ENCODE data around the gene PWWP2B.

Gene PWWP2B

DNA sequence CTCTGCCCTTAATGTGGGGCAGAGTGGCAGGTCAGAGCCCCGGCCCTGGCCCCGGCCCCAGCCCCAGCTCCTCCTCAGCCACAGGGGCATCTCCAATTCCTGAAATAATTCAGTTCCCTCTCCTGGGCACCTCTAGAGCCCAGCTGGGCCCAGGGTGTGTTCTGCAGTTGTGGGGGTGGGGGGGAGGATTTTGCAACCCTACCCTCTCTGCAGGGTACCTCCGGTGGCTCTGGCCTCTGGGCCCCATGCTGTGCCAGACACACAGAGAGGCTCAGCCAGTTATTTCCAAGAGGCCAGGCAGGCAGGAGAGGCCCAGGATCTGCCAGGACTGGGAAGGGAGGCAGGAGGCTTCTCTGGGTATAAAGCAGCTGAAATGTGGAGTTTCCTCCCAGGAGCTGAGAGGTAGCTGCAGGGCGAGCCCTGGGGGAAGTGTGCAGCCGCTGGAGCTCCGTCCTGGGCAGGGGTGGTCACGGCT lies 47.9 kb downstream of the PWWP2B start:
- Histone ChIP-seq H3K4me1 (ENCODE audit: insufficient read depth, low read length, poor library complexity, severe bottlenecking) (peaks cover 77% of the 10 kb centered on the region), H3K4me3 (ENCODE audit: low read length, poor library complexity, severe bottlenecking) (no peak overlapping the region), H3K27me3 (ENCODE audit: insufficient read depth, low read length, poor library complexity, severe bottlenecking) (no peaks in the 10 kb centered on the region), H2AFZ (ENCODE audit: low read length) (no peak overlapping the region), H3K9me3 (ENCODE audit: insufficient read depth, low read depth, low read length) (no peaks in the 10 kb centered on the region), H3K9ac (ENCODE audit: low read depth, low read length, poor library complexity, severe bottlenecking) (peak overlapping the region; percentile 89), H3F3A (ENCODE audit: low read depth) (peaks cover 10% of the 10 kb centered on the region; the same call in 1 of the 2 replicates), H3K4me2 (ENCODE audit: low read depth, low read length, poor library complexity, severe bottlenecking) (peak overlapping the region; percentile 64), H3K79me2 (ENCODE audit: insufficient read depth, low read length) (no peaks in the 10 kb centered on the region), H4K20me1 (ENCODE audit: insufficient read depth, low read length, poor library complexity, severe bottlenecking) (no peaks in the 10 kb centered on the region), H3K36me3 (ENCODE audit: insufficient read depth, low read length) (no peaks in the 10 kb centered on the region), H3K9me2 (replicated peaks; ENCODE audit: low read depth, low read length) (no peaks in the 10 kb centered on the region)
- TF ChIP-seq EZH2phosphoT487 (IDR thresholded peaks at IDR 0.05; ENCODE audit: borderline replicate concordance) (no peak), CTCF (conservative IDR thresholded peaks at IDR 0.05; ENCODE audit: low read length) (no peak)

- no peak overlapping the region for H3K4me2 ChIP-seq (ENCODE audit: low read depth, low read length, poor library complexity, severe bottlenecking)
- H3K9me2 ChIP-seq (replicated peaks; ENCODE audit: low read depth, low read length), result no peaks in the 10 kb centered on the region
- H3K4me1 ChIP-seq (ENCODE audit: insufficient read depth, low read length, poor library complexity, severe bottlenecking), result peaks cover 80% of the 10 kb centered on the region
- H3F3A ChIP-seq (ENCODE audit: low read depth), result peaks cover 10% of the 10 kb centered on the region; the same call in 1 of the 2 replicates
- no peak overlapping the region for H2AFZ ChIP-seq (ENCODE audit: low read length)
- TF ChIP-seq CTCF (conservative IDR thresholded peaks at IDR 0.05; ENCODE audit: low read length), result no peak
- H3K9me3 ChIP-seq (ENCODE audit: insufficient read depth, low read depth, low read length), result no peaks in the 10 kb centered on the region
- H3K4me3 ChIP-seq (ENCODE audit: low read length, poor library complexity, severe bottlenecking), result no peak overlapping the region
- H3K36me3 ChIP-seq (ENCODE audit: insufficient read depth, low read length), result no peaks in the 10 kb centered on the region
- no peaks in the 10 kb centered on the region for H3K27me3 ChIP-seq (ENCODE audit: insufficient read depth, low read length, poor library complexity, severe bottlenecking)
- H3K9ac ChIP-seq (ENCODE audit: low read depth, low read length, poor library complexity, severe bottlenecking), result peak overlapping the region; percentile 89
- H4K20me1 ChIP-seq (ENCODE audit: insufficient read depth, low read length, poor library complexity, severe bottlenecking), result no peaks in the 10 kb centered on the region
- no peaks in the 10 kb centered on the region for H3K79me2 ChIP-seq (ENCODE audit: insufficient read depth, low read length)
These were observed 48.7 kb downstream of the PWWP2B start for GRCh38 chr10:132445516-132446194.

- Histone ChIP-seq H3K79me2 (ENCODE audit: insufficient read depth, low read length) (no peaks in the 10 kb centered on the region), H3K4me3 (ENCODE audit: low read length, poor library complexity, severe bottlenecking) (peak overlapping the region; percentile 70), H3K4me1 (ENCODE audit: insufficient read depth, low read length, poor library complexity, severe bottlenecking) (peaks cover 80% of the 10 kb centered on the region), H2AFZ (ENCODE audit: low read length) (no peak overlapping the region), H3K36me3 (ENCODE audit: insufficient read depth, low read length) (no peaks in the 10 kb centered on the region), H3K9me3 (ENCODE audit: insufficient read depth, low read depth, low read length) (no peaks in the 10 kb centered on the region), H3K9ac (ENCODE audit: low read depth, low read length, poor library complexity, severe bottlenecking) (peak overlapping the region; percentile 89), H4K20me1 (ENCODE audit: insufficient read depth, low read length, poor library complexity, severe bottlenecking) (no peaks in the 10 kb centered on the region), H3K27me3 (ENCODE audit: insufficient read depth, low read length, poor library complexity, severe bottlenecking) (no peaks in the 10 kb centered on the region), H3K9me2 (replicated peaks; ENCODE audit: low read depth, low read length) (no peaks in the 10 kb centered on the region), H3F3A (ENCODE audit: low read depth) (peaks cover 10% of the 10 kb centered on the region; the same call in 1 of the 2 replicates), H3K4me2 (ENCODE audit: low read depth, low read length, poor library complexity, severe bottlenecking) (peak overlapping the region; percentile 89)
- TF ChIP-seq CTCF (conservative IDR thresholded peaks at IDR 0.05; ENCODE audit: low read length) (no peak), EZH2phosphoT487 (IDR thresholded peaks at IDR 0.05; ENCODE audit: borderline replicate concordance) (no peak)
These were observed 49.2 kb downstream of the PWWP2B start for GRCh38 chr10:132446195-132446581.

All from Loucy (cell line).